Fibroblast of skin of left biceps (primary cell): ENCODE measurements around the gene ARMC2.

Source experiments
- DNase-seq, 2 experiments: peaks; one replicate each; pipeline ENCODE4 v3.0.0-alpha.2; 2013; ENCODE audit warnings: low read depth in 2 of 2

ARMC2 gene

GRCh38 chr6:109019911-109020310, 171.7 kb downstream of the ARMC2 start:
- DNase-seq: no peak

- no peak for DNase-seq
Measured at GRCh38 chr6:109021870-109022269, 173.6 kb downstream of the ARMC2 start.

- DNase-seq: no peak
Measured at GRCh38 chr6:109023356-109023925, 175.2 kb downstream of the ARMC2 start.
